ENCODE measurements around the gene CD6. TPM values are rescaled to one million over a fixed set of nuclear protein-coding genes. Genes with fewer than 3 reads are reported as not detected.
A peak's percentile ranks its signal among the peaks of the same experiment; 100 is the strongest.

The CD6 gene
- total and polyA plus RNA-seq, 3 donors from 2014 or later: 0.87 to 3.1 (median 1.6) TPM

GRCh38 chr11:60977224-60977623 lies 5.7 kb downstream of the CD6 start:
- H3K4me3 ChIP-seq: no peak overlapping the region
- no peaks in the 10 kb centered on the region for H3K36me3 ChIP-seq (ENCODE audit: low read depth, missing control alignments)
- H3K4me1 ChIP-seq: no peaks in the 10 kb centered on the region
- no peaks in the 10 kb centered on the region for H3K27me3 ChIP-seq
- no peak for DNase-seq
- 87 to 96% methylated on average over 4 of the region's 4 CpGs for WGBS, 2 donors
- TF ChIP-seq CTCF (IDR thresholded peaks at IDR 0.05) (no peak), POLR2A (IDR thresholded peaks at IDR 0.05) (no peak)
- no peaks in the 10 kb centered on the region for H3K9me3 ChIP-seq
- intact Hi-C loops (cut with DNase I; ENCODE audit: low total_unique reads): no loop called here
- H3K27ac ChIP-seq: no peak overlapping the region

DNA sequence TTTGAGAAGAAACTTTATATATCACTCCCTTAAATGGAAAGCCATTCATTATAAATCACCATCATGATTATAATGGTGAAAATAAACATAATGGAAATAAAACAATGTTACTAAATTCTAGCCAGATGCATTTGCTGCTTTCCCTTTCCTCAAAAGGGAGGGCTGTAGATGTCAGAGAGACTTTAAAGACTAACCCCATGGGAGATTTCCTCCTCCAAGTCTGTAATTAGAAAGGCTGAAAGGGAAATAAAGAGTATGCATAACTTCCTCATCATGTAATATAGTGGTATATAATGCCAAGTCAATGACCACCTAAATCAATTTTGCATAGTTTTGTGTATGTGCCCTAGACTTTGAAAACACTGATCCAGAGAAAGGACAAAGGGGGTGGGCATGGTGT lies 6.4 kb downstream of the CD6 start:
- no peaks in the 10 kb centered on the region for H3K4me1 ChIP-seq
- no peak for TF ChIP-seq CTCF (IDR thresholded peaks at IDR 0.05)
- no peak for TF ChIP-seq POLR2A (IDR thresholded peaks at IDR 0.05)
- H3K4me3 ChIP-seq: no peak overlapping the region
- DNase-seq: no peak
- H3K36me3 ChIP-seq (ENCODE audit: low read depth, missing control alignments): no peaks in the 10 kb centered on the region
- H3K9me3 ChIP-seq: no peaks in the 10 kb centered on the region
- H3K27ac ChIP-seq: no peak overlapping the region
- intact Hi-C loops (cut with DNase I; ENCODE audit: low total_unique reads): no loop called here
- H3K27me3 ChIP-seq: no peaks in the 10 kb centered on the region

- Histone ChIP-seq H3K4me3 (no peak overlapping the region), H3K9me3 (no peaks in the 10 kb centered on the region), H3K27me3 (no peaks in the 10 kb centered on the region), H3K27ac (no peak overlapping the region), H3K4me1 (no peaks in the 10 kb centered on the region), H3K36me3 (ENCODE audit: low read depth, missing control alignments) (no peaks in the 10 kb centered on the region)
- WGBS, 2 donors: 85 to 89% methylated on average over 10 of the region's 10 CpGs
- intact Hi-C loops (cut with DNase I; ENCODE audit: low total_unique reads): no loop called here
- no peak for TF ChIP-seq POLR2A (IDR thresholded peaks at IDR 0.05)
- no peak for TF ChIP-seq CTCF (IDR thresholded peaks at IDR 0.05)
- peak; percentile 32 for DNase-seq
These were observed 7.3 kb downstream of the CD6 start for GRCh38 chr11:60978546-60979380.

GRCh38 chr11:60981515-60981914 lies 10.0 kb downstream of the CD6 start:
- Histone ChIP-seq H3K27me3 (no peaks in the 10 kb centered on the region), H3K36me3 (ENCODE audit: low read depth, missing control alignments) (no peaks in the 10 kb centered on the region), H3K27ac (no peak overlapping the region), H3K4me1 (no peaks in the 10 kb centered on the region), H3K9me3 (no peaks in the 10 kb centered on the region), H3K4me3 (peak overlapping the region in 1 of 2 donors; percentile 25)
- WGBS, 2 donors: 51 to 88% methylated on average over 7 to 12 of the region's 12 CpGs
- peak; percentile 25 for DNase-seq
- intact Hi-C loops (cut with DNase I; ENCODE audit: low total_unique reads): no loop called here
- no peak for TF ChIP-seq POLR2A (IDR thresholded peaks at IDR 0.05)
- TF ChIP-seq CTCF (IDR thresholded peaks at IDR 0.05): no peak

GRCh38 chr11:60982184-60982583 lies 10.7 kb downstream of the CD6 start:
- 78 to 81% methylated on average over 8 of the region's 8 CpGs for WGBS, 2 donors
- H3K27ac ChIP-seq: no peak overlapping the region
- intact Hi-C loops (cut with DNase I; ENCODE audit: low total_unique reads): no loop called here
- H3K36me3 ChIP-seq (ENCODE audit: low read depth, missing control alignments): no peaks in the 10 kb centered on the region
- TF ChIP-seq CTCF (IDR thresholded peaks at IDR 0.05) (no peak), POLR2A (IDR thresholded peaks at IDR 0.05) (no peak)
- peak overlapping the region in 1 of 2 donors; percentile 25 for H3K4me3 ChIP-seq
- no peaks in the 10 kb centered on the region for H3K9me3 ChIP-seq
- H3K4me1 ChIP-seq: no peaks in the 10 kb centered on the region
- no peaks in the 10 kb centered on the region for H3K27me3 ChIP-seq
- DNase-seq: no peak
